Stimulated activated effector memory CD8-positive, alpha-beta T cell treated with anti-CD3 and anti-CD28 coated beads, Interleukin-12 subunit alpha, Interleukin-12 subunit beta, amount 100 ng/mL, for 72 hours (primary cell): Measurements from ENCODE around the gene TMEM202.
"Not testable (repeated sequence)": the region's sequence is repeated elsewhere in the genome, so short reads cannot be mapped to it uniquely, and the experiment has no call there.

Source experiments
- ATAC-seq: fragments of 150-1000 bp; cut with Tn5 transposase; 2 replicates; pipeline ENCODE4 v1.10.0; 2021
- DNase-seq, 2 donors: peaks; one replicate each; pipeline ENCODE4 v3.0.0; 2021 to 2022; ENCODE audit warnings: low spot score in 2 of 2
- H3K27ac Mint-ChIP-seq: one replicate; pipeline ENCODE4 v1.8.0; 2022; ENCODE audit warnings: mild to moderate bottlenecking, mixed read lengths
- H3K36me3 Mint-ChIP-seq: one replicate; pipeline ENCODE4 v1.8.0; 2022; ENCODE audit warnings: mild to moderate bottlenecking, mixed read lengths
- H3K4me1 Mint-ChIP-seq: one replicate; pipeline ENCODE4 v1.8.0; 2022; ENCODE audit warnings: mixed read lengths
- H3K4me3 Mint-ChIP-seq: one replicate; pipeline ENCODE4 v1.8.0; 2022; ENCODE audit warnings: mild to moderate bottlenecking, mixed read lengths
- H3K9me3 Mint-ChIP-seq: one replicate; pipeline ENCODE4 v1.8.0; 2022; ENCODE audit warnings: mixed read lengths

The TMEM202 gene

DNA sequence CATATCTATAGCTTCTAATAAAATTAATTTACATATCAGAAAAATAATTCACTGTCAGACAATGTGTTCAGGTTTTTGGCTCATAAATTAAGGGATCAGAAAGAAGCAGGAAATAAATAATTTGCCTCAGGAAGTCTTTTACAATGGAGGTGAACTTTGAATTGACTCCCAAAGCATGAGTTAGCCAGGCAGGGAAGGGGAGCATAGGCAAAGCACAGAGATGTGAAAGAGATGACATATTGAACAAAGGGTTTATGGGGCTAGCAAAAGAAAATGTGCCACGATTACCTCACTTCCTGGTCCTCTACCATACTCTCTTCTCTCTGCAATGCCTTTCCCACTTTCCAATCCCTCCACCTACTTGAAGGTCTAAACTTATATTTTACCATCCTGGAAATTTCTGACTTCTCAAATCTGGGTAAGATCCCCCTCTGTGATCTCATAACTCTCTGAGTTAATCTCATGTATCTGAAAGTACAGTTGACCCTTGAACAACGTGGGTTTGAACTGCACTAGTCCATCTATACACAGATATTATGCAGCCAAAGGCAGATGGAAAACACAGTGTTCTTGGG lies 18.2 kb upstream of the TMEM202 start:
- peak overlapping the region; percentile 38 for H3K27ac Mint-ChIP-seq
- no peak for ATAC-seq
- no peak overlapping the region for H3K4me3 Mint-ChIP-seq
- peaks cover 12% of the 10 kb centered on the region for H3K4me1 Mint-ChIP-seq
- DNase-seq = no peak
- no peaks in the 10 kb centered on the region for H3K9me3 Mint-ChIP-seq
- H3K36me3 Mint-ChIP-seq = peaks cover 16% of the 10 kb centered on the region

DNA sequence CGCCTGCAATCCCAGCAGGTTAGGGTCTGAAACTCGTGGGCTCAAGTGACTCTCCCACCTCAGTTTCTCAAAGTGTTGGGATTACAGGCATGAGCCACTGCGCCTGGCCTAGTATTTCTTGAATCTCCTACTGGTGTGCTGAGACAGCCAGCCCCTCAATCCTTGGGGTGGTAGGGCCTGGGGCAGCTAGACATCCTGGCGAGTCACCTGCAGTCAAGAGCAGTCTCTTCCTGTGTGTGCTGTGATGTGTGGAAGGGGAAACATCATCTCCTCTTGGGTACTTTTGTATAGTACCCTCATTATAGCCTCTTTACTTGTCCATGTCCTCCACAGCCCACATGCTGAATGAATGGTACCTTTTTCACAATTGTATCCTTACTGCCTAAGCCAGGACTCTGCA lies 17.4 kb upstream of the TMEM202 start:
- Mint-ChIP-seq H3K27ac (no peak overlapping the region), H3K4me1 (peaks cover 6% of the 10 kb centered on the region), H3K9me3 (no peaks in the 10 kb centered on the region), H3K4me3 (no peak overlapping the region), H3K36me3 (peaks cover 10% of the 10 kb centered on the region)
- DNase-seq (no peak), ATAC-seq (no peak)

DNA sequence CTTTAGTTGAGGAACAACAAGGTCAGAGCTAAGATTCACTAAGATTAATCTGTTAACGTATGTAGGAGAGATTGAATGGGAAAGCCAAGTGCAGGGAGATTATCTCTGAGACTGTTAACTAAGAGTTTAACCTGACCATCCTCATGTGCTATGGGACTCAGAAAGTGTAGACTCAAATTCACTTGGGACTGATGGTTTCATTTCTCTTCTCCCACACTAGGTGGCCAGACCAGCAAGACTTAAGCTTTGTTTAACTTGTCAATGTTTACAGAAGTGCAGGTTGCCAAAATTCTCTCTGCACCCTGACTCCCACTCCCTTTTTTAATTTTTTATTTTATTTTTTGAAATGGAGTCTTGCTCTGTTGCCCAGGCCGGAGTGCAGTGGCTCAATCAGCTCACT lies 16.0 kb upstream of the TMEM202 start:
- DNase-seq (no peak), ATAC-seq (no peak)
- Mint-ChIP-seq H3K36me3 (no peaks in the 10 kb centered on the region), H3K9me3 (no peaks in the 10 kb centered on the region), H3K4me1 (no peaks in the 10 kb centered on the region), H3K27ac (no peak overlapping the region), H3K4me3 (no peak overlapping the region)

DNA sequence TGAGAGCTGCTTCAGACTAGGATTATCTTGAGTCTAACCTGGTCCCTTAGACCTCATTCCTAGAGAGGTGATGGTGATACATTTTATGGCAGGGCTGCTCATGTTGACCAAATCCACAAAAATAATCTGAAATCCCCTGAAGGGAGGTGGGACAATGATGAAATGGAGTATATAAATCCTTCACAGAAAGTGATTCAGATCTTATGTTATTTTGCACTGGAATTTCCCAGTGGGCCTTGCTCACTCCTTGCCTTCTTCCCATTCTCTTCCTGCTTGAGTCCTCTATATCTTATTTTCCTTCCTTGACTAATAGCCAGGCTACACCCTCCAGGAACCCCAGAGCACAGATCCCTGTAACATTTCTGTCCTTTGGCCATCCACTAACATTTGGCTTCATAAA lies 10.4 kb upstream of the TMEM202 start:
- ATAC-seq = no peak
- Mint-ChIP-seq H3K4me1 (no peaks in the 10 kb centered on the region), H3K9me3 (no peaks in the 10 kb centered on the region), H3K36me3 (no peaks in the 10 kb centered on the region), H3K4me3 (no peak overlapping the region), H3K27ac (no peak overlapping the region)
- no peak for DNase-seq

DNA sequence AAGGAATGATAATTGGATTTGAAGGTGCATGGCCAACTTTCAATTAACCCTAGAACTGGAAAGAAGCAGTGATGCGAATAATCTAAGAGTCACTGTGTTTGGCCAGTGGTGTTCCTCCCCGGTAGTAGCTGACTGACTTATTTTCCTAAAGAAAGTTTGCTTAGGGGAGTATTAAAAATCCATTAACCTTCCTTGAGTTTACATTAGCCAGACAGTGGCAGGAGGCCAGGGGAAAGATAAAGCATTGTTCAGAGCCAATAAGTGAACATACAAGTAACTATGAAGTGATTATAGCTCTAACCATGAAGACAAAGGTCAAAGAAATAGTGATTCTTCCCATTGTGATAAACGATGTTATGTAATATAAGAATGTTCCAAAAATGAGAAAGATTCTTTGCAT lies 8.9 kb upstream of the TMEM202 start:
- no peak overlapping the region for H3K4me3 Mint-ChIP-seq
- no peak for DNase-seq
- no peaks in the 10 kb centered on the region for H3K36me3 Mint-ChIP-seq
- no peaks in the 10 kb centered on the region for H3K9me3 Mint-ChIP-seq
- ATAC-seq = no peak
- H3K4me1 Mint-ChIP-seq = no peaks in the 10 kb centered on the region
- H3K27ac Mint-ChIP-seq = no peak overlapping the region

DNA sequence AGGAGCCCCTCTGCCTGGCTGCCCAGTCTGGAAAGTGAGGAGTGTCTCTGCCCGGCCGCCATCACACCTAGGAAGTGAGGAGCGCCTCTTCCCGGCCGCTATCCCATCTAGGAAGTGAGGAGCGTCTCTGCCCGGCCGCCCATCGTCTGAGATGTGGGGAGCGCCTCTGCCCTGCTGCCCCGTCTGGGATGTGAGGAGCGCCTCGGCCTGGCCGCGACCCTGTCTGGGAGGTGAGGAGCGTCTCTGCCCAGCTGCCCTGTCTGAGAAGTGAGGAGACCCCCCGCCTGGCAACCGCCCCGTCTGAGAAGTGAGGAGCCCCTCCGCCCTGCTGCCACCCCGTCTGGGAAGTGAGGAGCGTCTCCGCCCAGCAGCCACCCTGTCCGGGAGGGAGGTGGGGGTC lies 1.8 kb upstream of the TMEM202 start:
- not testable (repeated sequence) for H3K4me1 Mint-ChIP-seq, ATAC-seq, DNase-seq, H3K36me3 Mint-ChIP-seq, H3K9me3 Mint-ChIP-seq, H3K27ac Mint-ChIP-seq, H3K4me3 Mint-ChIP-seq

DNA sequence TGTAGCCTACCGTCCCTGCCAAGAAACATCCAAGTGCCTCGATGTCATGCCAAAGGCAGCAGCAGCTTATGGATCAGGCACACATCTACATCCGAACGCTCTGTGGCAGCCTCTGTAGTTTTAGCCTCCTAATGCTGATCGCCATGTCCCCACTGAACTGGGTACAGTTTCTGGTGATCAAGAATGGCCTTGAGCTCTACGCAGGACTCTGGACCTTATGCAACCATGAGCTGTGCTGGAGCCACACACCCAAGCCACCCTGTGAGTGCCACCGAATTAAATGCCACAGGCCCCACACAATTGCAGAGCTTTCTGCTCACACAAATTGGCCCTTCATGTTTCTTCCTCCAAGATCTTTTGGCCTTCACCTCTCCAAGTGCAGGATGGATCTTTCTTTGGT lies 543 bp downstream of the TMEM202 start:
- H3K4me1 Mint-ChIP-seq = no peaks in the 10 kb centered on the region
- ATAC-seq (no peak), DNase-seq (no peak)
- no peaks in the 10 kb centered on the region for H3K9me3 Mint-ChIP-seq
- no peaks in the 10 kb centered on the region for H3K36me3 Mint-ChIP-seq
- H3K27ac Mint-ChIP-seq = no peak overlapping the region
- H3K4me3 Mint-ChIP-seq = no peak overlapping the region

DNA sequence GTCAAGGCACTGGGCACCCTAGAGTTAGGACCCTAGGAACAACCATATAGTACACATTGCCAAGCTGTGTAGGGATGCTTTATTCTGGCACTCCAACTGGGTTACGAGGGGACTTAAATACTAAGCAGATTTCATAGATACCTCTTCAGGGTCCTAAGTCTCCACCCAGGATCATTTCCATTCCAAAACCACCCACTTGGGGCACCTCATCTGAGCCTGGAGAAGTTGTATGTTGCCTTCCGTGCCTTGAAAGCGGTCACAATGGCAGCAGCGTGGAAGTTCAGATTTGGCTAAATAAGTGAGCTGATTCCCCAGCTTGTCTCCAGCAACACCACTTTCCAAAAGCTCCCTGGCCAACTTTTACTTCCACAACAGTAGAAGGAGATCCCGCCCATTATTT lies 4.6 kb downstream of the TMEM202 start:
- no peak overlapping the region for H3K27ac Mint-ChIP-seq
- no peaks in the 10 kb centered on the region for H3K36me3 Mint-ChIP-seq
- no peak overlapping the region for H3K4me3 Mint-ChIP-seq

DNA sequence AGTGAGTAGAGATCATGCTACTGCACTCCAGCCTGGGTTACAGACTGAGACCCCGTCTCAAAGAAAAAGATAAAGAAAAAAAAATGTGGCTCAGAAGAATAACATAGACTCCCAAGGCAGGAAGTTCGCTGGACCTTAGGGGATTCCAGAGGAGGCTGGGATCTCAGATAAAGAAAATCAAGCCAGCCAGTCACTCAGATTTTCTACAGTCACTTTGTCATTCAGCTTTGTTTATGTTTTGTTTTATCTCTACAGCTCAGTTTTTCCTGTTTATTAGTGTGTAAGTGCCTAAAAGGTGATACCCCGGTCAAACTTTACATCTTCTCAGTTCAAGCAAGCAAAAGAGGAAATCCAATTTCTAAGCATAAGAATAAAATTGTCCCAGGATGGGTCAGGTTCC lies 6.3 kb downstream of the TMEM202 start:
- Mint-ChIP-seq H3K4me1 (no peaks in the 10 kb centered on the region), H3K36me3 (no peaks in the 10 kb centered on the region), H3K4me3 (no peak overlapping the region), H3K9me3 (no peaks in the 10 kb centered on the region), H3K27ac (no peak overlapping the region)
- ATAC-seq (no peak), DNase-seq (no peak)

More for the DNA sequence above, 4.6 kb downstream of the TMEM202 start:
- Mint-ChIP-seq H3K9me3 (no peaks in the 10 kb centered on the region), H3K4me1 (no peaks in the 10 kb centered on the region)
- no peak for ATAC-seq
- no peak for DNase-seq

DNA sequence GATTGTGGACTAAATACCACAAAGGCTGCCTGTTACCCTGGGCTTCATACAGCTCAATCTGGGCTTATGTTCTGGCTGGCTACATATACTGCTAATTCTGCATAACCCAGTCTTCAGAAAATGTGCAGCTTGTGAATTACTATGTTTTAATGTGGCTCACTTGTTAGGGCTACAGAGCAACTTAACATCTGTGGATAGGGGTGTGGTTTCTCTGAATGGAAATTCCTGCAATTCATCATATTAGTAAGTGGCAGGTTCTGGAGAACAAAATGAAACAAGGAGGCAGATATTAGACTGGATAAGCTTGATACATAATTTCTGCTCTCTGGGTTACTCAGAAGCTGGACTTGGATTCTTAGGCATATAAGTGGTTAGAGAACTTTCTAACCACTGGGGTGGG lies 6.7 kb downstream of the TMEM202 start:
- ATAC-seq (no peak), DNase-seq (no peak)
- Mint-ChIP-seq H3K36me3 (no peaks in the 10 kb centered on the region), H3K4me3 (no peak overlapping the region), H3K27ac (no peak overlapping the region), H3K4me1 (no peaks in the 10 kb centered on the region), H3K9me3 (no peaks in the 10 kb centered on the region)

DNA sequence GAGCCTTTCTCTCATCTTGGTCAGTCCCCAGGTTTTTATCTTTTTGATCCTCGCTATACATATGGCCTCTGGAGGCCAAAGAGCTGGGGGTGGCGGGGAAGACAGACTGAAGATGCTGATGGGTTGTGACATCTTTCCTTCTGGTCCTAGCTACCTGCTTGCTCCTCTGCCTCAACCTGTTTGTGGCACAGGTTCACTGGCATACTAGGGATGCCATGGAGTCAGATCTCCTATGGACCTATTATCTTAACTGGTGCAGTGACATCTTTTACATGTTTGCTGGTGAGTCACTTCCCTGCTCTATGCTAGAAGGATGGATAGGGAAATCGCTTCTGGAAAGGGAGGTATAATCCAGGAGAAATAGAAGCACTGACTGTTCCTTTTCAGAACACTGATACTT lies 8.8 kb downstream of the TMEM202 start:
- no peak overlapping the region for H3K4me3 Mint-ChIP-seq
- no peak overlapping the region for H3K27ac Mint-ChIP-seq
- H3K36me3 Mint-ChIP-seq = no peaks in the 10 kb centered on the region
- H3K4me1 Mint-ChIP-seq = no peaks in the 10 kb centered on the region
- DNase-seq (no peak), ATAC-seq (no peak)
- H3K9me3 Mint-ChIP-seq = no peaks in the 10 kb centered on the region

DNA sequence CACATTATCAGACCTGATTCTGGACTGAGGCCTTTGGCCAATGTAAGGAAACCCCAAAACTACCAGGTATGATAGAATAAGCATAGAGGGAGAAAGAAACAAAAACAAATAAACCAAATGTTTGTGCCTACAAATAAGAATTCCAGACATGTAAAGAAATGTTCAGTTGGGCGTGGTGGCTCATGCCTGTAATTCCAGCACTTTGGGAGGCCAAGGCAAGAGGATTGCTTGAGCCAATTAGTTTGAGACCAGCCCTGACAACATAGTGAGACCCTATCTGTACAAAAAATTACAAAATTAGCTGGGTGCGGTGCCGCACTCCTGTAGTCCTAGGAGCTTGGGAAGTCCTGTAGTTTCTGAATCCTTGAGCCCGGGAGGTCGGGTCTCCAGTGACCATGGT lies 13.0 kb downstream of the TMEM202 start:
- no peak for DNase-seq

DNA sequence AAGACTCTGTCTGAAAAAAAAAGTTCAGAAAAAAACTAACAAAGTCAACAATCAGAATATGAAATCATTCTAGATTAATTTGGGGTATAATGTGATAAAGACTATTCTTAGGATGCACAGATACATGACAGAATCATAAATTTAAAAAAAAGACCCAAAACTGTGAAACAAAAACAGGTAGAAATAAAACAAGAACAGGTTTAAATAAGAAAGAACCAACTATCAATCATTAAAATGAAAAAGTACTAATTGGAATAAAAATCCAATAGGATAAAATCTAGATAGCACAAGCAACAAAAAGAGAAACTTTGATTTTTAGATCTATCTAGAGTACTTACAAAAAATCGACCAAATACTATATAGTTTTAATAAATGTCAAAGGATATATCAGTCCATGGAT lies 13.4 kb downstream of the TMEM202 start:
- Mint-ChIP-seq H3K9me3 (no peaks in the 10 kb centered on the region), H3K27ac (no peak overlapping the region), H3K4me3 (no peak overlapping the region), H3K4me1 (no peaks in the 10 kb centered on the region), H3K36me3 (no peaks in the 10 kb centered on the region)
- DNase-seq = no peak
- ATAC-seq = no peak

More for the DNA sequence above, 13.0 kb downstream of the TMEM202 start:
- no peaks in the 10 kb centered on the region for H3K36me3 Mint-ChIP-seq
- ATAC-seq = no peak
- H3K4me3 Mint-ChIP-seq = no peak overlapping the region
- no peaks in the 10 kb centered on the region for H3K9me3 Mint-ChIP-seq
- H3K4me1 Mint-ChIP-seq = no peaks in the 10 kb centered on the region
- no peak overlapping the region for H3K27ac Mint-ChIP-seq

DNA sequence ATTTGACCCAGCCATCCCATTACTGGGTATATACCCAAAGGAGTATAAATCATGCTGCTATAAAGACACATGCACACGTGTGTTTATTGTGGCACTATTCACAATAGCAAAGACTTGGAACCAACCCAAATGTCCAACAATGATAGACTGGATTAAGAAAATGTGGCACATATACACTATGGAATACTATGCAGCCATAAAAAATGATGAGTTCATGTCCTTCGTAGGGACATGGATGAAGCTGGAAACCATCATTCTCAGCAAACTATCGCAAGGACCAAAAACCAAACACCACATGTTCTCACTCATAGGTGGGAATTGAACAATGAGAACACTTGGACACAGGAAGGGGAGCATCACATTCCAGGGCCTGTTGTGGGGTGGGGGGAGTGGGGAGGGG lies 15.2 kb downstream of the TMEM202 start:
- H3K9me3 Mint-ChIP-seq, H3K36me3 Mint-ChIP-seq, H3K4me3 Mint-ChIP-seq, H3K27ac Mint-ChIP-seq, ATAC-seq, H3K4me1 Mint-ChIP-seq, DNase-seq: not testable (repeated sequence)

DNA sequence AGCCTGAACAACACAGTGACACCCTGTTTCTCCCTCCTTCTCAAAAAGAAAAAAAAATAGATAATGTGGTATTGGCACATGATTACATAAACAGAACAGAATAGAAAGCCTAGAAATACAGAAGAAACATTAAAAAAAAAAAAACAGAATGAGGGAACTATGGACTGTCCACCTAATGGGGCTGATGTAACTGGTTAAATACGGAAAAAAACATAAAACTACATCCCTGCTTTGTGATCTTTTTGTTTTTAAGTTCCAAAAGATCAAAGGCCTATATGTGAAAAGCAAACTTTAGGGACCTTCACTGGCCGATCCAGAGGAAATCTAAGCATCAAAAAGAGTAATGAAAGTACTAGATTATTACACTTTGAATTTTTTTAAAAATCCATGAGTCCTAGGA lies 17.2 kb downstream of the TMEM202 start:
- no peaks in the 10 kb centered on the region for H3K9me3 Mint-ChIP-seq
- no peaks in the 10 kb centered on the region for H3K4me1 Mint-ChIP-seq
- no peaks in the 10 kb centered on the region for H3K36me3 Mint-ChIP-seq
- DNase-seq = no peak
- no peak for ATAC-seq
- H3K27ac Mint-ChIP-seq = no peak overlapping the region
- H3K4me3 Mint-ChIP-seq = no peak overlapping the region

DNA sequence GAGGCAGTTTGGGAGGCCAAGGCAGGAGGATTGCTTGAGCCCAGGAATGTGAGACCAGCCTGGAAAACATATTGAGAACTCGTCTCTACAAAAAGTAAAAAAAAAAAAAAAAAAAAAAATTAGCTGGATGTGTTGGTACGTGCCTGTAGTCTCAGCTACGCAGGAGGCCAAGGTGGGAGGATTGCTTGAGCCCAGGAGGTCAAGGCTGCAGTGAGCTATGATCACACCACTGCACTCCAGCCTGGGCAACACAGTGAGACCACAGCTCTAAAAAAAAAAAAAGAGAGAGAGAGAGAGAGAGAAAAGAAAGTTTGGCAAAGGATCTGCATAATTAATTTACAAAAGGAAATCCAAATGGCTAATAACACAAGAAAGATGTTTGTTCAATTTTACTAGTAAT lies 21.7 kb downstream of the TMEM202 start:
- H3K36me3 Mint-ChIP-seq, H3K4me3 Mint-ChIP-seq, H3K27ac Mint-ChIP-seq, ATAC-seq, H3K4me1 Mint-ChIP-seq, H3K9me3 Mint-ChIP-seq, DNase-seq: not testable (repeated sequence)

DNA sequence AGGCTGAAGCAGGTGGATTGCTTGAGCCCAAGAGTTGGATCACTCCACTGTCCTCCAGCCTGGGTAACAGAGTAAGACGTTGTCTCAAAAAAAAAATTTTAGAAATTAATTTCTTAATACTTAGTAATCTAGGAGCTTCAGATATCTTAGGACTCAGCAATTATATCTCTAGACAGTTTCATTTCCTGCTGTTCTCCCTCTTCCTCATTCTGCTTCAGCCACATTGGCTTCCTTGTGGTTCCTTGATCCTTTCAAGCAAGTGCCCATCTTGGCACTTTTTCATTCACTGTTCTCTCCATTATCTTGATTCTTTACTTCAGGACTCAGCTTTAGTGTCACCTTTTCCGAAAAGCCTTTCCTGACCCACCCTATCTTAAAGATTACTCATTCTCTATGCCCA lies 22.5 kb downstream of the TMEM202 start:
- Mint-ChIP-seq H3K27ac (no peak overlapping the region), H3K4me1 (no peaks in the 10 kb centered on the region), H3K9me3 (no peaks in the 10 kb centered on the region), H3K36me3 (no peaks in the 10 kb centered on the region), H3K4me3 (no peak overlapping the region)
- ATAC-seq = no peak
- no peak for DNase-seq
